ENCODE results near the gene RAD51B.

Gene RAD51B

GRCh38 chr14:67941456-67942018 is 122.0 kb downstream of the RAD51B start:
- peak overlapping the region in 1 of 5 donors; percentile 25 for H3K4me3 ChIP-seq (ENCODE audit: low read depth in 1 of 5, low read length in 5 of 5)
- H3K27me3 ChIP-seq (ENCODE audit: control insufficient read depth in 5 of 5, insufficient read depth in 4 of 5, low read length in 5 of 5): no peaks in the 10 kb centered on the region
- no peaks in the 10 kb centered on the region for H3K9me3 ChIP-seq (ENCODE audit: control insufficient read depth in 5 of 5, low read length in 5 of 5)
- peak overlapping the region; percentile 10 to 91 (median 57) for H3K9ac ChIP-seq (ENCODE audit: low read length in 5 of 5)
- peak overlapping the region; percentile 97 for H3K27ac ChIP-seq (ENCODE audit: low read depth, low read length)
- peaks cover 12 to 41% (median 39%) of the 10 kb centered on the region in 5 donors for H3K4me1 ChIP-seq (ENCODE audit: control insufficient read depth in 5 of 5, insufficient read depth in 5 of 5, low read length in 5 of 5)
- no peaks in the 10 kb centered on the region for H3K36me3 ChIP-seq (ENCODE audit: control insufficient read depth in 5 of 5, insufficient read depth in 5 of 5, low read length in 5 of 5)

GRCh38 chr14:67942080-67942710 is 122.6 kb downstream of the RAD51B start:
- Histone ChIP-seq H3K9ac (ENCODE audit: low read length in 5 of 5) (peak overlapping the region in 3 of 5 donors; percentile 57 to 91 (median 72)), H3K36me3 (ENCODE audit: control insufficient read depth in 5 of 5, insufficient read depth in 5 of 5, low read length in 5 of 5) (no peaks in the 10 kb centered on the region), H3K27me3 (ENCODE audit: control insufficient read depth in 5 of 5, insufficient read depth in 4 of 5, low read length in 5 of 5) (no peaks in the 10 kb centered on the region), H3K4me1 (ENCODE audit: control insufficient read depth in 5 of 5, insufficient read depth in 5 of 5, low read length in 5 of 5) (peaks cover 12 to 41% (median 37%) of the 10 kb centered on the region in 5 donors), H3K4me3 (ENCODE audit: low read depth in 1 of 5, low read length in 5 of 5) (no peak overlapping the region), H3K9me3 (ENCODE audit: control insufficient read depth in 5 of 5, low read length in 5 of 5) (no peaks in the 10 kb centered on the region), H3K27ac (ENCODE audit: low read depth, low read length) (peak overlapping the region; percentile 97)

- Histone ChIP-seq H3K27me3 (ENCODE audit: control insufficient read depth in 5 of 5, insufficient read depth in 4 of 5, low read length in 5 of 5) (no peaks in the 10 kb centered on the region), H3K36me3 (ENCODE audit: control insufficient read depth in 5 of 5, insufficient read depth in 5 of 5, low read length in 5 of 5) (no peaks in the 10 kb centered on the region), H3K9me3 (ENCODE audit: control insufficient read depth in 5 of 5, low read length in 5 of 5) (no peaks in the 10 kb centered on the region), H3K9ac (ENCODE audit: low read length in 5 of 5) (peak overlapping the region in 2 of 5 donors; percentile 30 to 46), H3K27ac (ENCODE audit: low read depth, low read length) (peak overlapping the region; percentile 63), H3K4me1 (ENCODE audit: control insufficient read depth in 5 of 5, insufficient read depth in 5 of 5, low read length in 5 of 5) (peaks cover 12 to 36% (median 33%) of the 10 kb centered on the region in 5 donors), H3K4me3 (ENCODE audit: low read depth in 1 of 5, low read length in 5 of 5) (no peak overlapping the region)
These were observed 124.4 kb downstream of the RAD51B start for GRCh38 chr14:67943947-67944346.

- no peak overlapping the region for H3K9ac ChIP-seq (ENCODE audit: low read length in 5 of 5)
These were observed 125.0 kb downstream of the RAD51B start for GRCh38 chr14:67944605-67945004.

GRCh38 chr14:67949771-67950170 is 130.2 kb downstream of the RAD51B start:
- Histone ChIP-seq H3K4me1 (ENCODE audit: control insufficient read depth in 5 of 5, insufficient read depth in 5 of 5, low read length in 5 of 5) (peaks cover 0 to 3% (median 0%) of the 10 kb centered on the region in 5 donors), H3K9me3 (ENCODE audit: control insufficient read depth in 5 of 5, low read length in 5 of 5) (no peaks in the 10 kb centered on the region), H3K9ac (ENCODE audit: low read length in 5 of 5) (no peak overlapping the region), H3K4me3 (ENCODE audit: low read depth in 1 of 5, low read length in 5 of 5) (no peak overlapping the region), H3K27ac (ENCODE audit: low read depth, low read length) (no peak overlapping the region), H3K27me3 (ENCODE audit: control insufficient read depth in 5 of 5, insufficient read depth in 4 of 5, low read length in 5 of 5) (no peaks in the 10 kb centered on the region), H3K36me3 (ENCODE audit: control insufficient read depth in 5 of 5, insufficient read depth in 5 of 5, low read length in 5 of 5) (no peaks in the 10 kb centered on the region)

More at GRCh38 chr14:67944605-67945004, 125.0 kb downstream of the RAD51B start:
- Histone ChIP-seq H3K27ac (ENCODE audit: low read depth, low read length) (peak overlapping the region; percentile 9), H3K36me3 (ENCODE audit: control insufficient read depth in 5 of 5, insufficient read depth in 5 of 5, low read length in 5 of 5) (no peaks in the 10 kb centered on the region), H3K4me3 (ENCODE audit: low read depth in 1 of 5, low read length in 5 of 5) (no peak overlapping the region), H3K4me1 (ENCODE audit: control insufficient read depth in 5 of 5, insufficient read depth in 5 of 5, low read length in 5 of 5) (peaks cover 12 to 34% (median 33%) of the 10 kb centered on the region in 5 donors), H3K9me3 (ENCODE audit: control insufficient read depth in 5 of 5, low read length in 5 of 5) (no peaks in the 10 kb centered on the region), H3K27me3 (ENCODE audit: control insufficient read depth in 5 of 5, insufficient read depth in 4 of 5, low read length in 5 of 5) (no peaks in the 10 kb centered on the region)

- no peaks in the 10 kb centered on the region for H3K27me3 ChIP-seq (ENCODE audit: control insufficient read depth in 5 of 5, insufficient read depth in 4 of 5, low read length in 5 of 5)
- no peak overlapping the region for H3K27ac ChIP-seq (ENCODE audit: low read depth, low read length)
- H3K36me3 ChIP-seq (ENCODE audit: control insufficient read depth in 5 of 5, insufficient read depth in 5 of 5, low read length in 5 of 5): no peaks in the 10 kb centered on the region
- H3K4me1 ChIP-seq (ENCODE audit: control insufficient read depth in 5 of 5, insufficient read depth in 5 of 5, low read length in 5 of 5): peaks cover 0 to 3% (median 0%) of the 10 kb centered on the region in 5 donors
- H3K9me3 ChIP-seq (ENCODE audit: control insufficient read depth in 5 of 5, low read length in 5 of 5): no peaks in the 10 kb centered on the region
- no peak overlapping the region for H3K9ac ChIP-seq (ENCODE audit: low read length in 5 of 5)
- no peak overlapping the region for H3K4me3 ChIP-seq (ENCODE audit: low read depth in 1 of 5, low read length in 5 of 5)
These were observed 130.8 kb downstream of the RAD51B start for GRCh38 chr14:67950386-67950785.

GRCh38 chr14:67951529-67952135 is 132.1 kb downstream of the RAD51B start:
- no peak overlapping the region for H3K9ac ChIP-seq (ENCODE audit: low read length in 5 of 5)
- no peaks in the 10 kb centered on the region for H3K9me3 ChIP-seq (ENCODE audit: control insufficient read depth in 5 of 5, low read length in 5 of 5)
- peaks cover 0 to 3% (median 0%) of the 10 kb centered on the region in 5 donors for H3K4me1 ChIP-seq (ENCODE audit: control insufficient read depth in 5 of 5, insufficient read depth in 5 of 5, low read length in 5 of 5)
- no peaks in the 10 kb centered on the region for H3K27me3 ChIP-seq (ENCODE audit: control insufficient read depth in 5 of 5, insufficient read depth in 4 of 5, low read length in 5 of 5)
- no peaks in the 10 kb centered on the region for H3K36me3 ChIP-seq (ENCODE audit: control insufficient read depth in 5 of 5, insufficient read depth in 5 of 5, low read length in 5 of 5)
- no peak overlapping the region for H3K4me3 ChIP-seq (ENCODE audit: low read depth in 1 of 5, low read length in 5 of 5)
- no peak overlapping the region for H3K27ac ChIP-seq (ENCODE audit: low read depth, low read length)

- Histone ChIP-seq H3K4me3 (ENCODE audit: low read depth in 1 of 5, low read length in 5 of 5) (no peak overlapping the region), H3K36me3 (ENCODE audit: control insufficient read depth in 5 of 5, insufficient read depth in 5 of 5, low read length in 5 of 5) (no peaks in the 10 kb centered on the region), H3K4me1 (ENCODE audit: control insufficient read depth in 5 of 5, insufficient read depth in 5 of 5, low read length in 5 of 5) (peaks cover 0 to 3% (median 0%) of the 10 kb centered on the region in 5 donors), H3K9ac (ENCODE audit: low read length in 5 of 5) (no peak overlapping the region), H3K27me3 (ENCODE audit: control insufficient read depth in 5 of 5, insufficient read depth in 4 of 5, low read length in 5 of 5) (no peaks in the 10 kb centered on the region), H3K9me3 (ENCODE audit: control insufficient read depth in 5 of 5, low read length in 5 of 5) (no peaks in the 10 kb centered on the region), H3K27ac (ENCODE audit: low read depth, low read length) (no peak overlapping the region)
These were observed 132.8 kb downstream of the RAD51B start for GRCh38 chr14:67952381-67952780.

GRCh38 chr14:67952786-67953185 is 133.2 kb downstream of the RAD51B start:
- Histone ChIP-seq H3K27me3 (ENCODE audit: control insufficient read depth in 5 of 5, insufficient read depth in 4 of 5, low read length in 5 of 5) (no peaks in the 10 kb centered on the region), H3K9me3 (ENCODE audit: control insufficient read depth in 5 of 5, low read length in 5 of 5) (no peaks in the 10 kb centered on the region), H3K27ac (ENCODE audit: low read depth, low read length) (no peak overlapping the region), H3K9ac (ENCODE audit: low read length in 5 of 5) (no peak overlapping the region), H3K4me1 (ENCODE audit: control insufficient read depth in 5 of 5, insufficient read depth in 5 of 5, low read length in 5 of 5) (peaks cover 0 to 3% (median 0%) of the 10 kb centered on the region in 5 donors), H3K4me3 (ENCODE audit: low read depth in 1 of 5, low read length in 5 of 5) (no peak overlapping the region), H3K36me3 (ENCODE audit: control insufficient read depth in 5 of 5, insufficient read depth in 5 of 5, low read length in 5 of 5) (no peaks in the 10 kb centered on the region)

- Histone ChIP-seq H3K27me3 (ENCODE audit: control insufficient read depth in 5 of 5, insufficient read depth in 4 of 5, low read length in 5 of 5) (no peaks in the 10 kb centered on the region), H3K36me3 (ENCODE audit: control insufficient read depth in 5 of 5, insufficient read depth in 5 of 5, low read length in 5 of 5) (no peaks in the 10 kb centered on the region), H3K4me1 (ENCODE audit: control insufficient read depth in 5 of 5, insufficient read depth in 5 of 5, low read length in 5 of 5) (peaks cover 0 to 3% (median 0%) of the 10 kb centered on the region in 5 donors), H3K27ac (ENCODE audit: low read depth, low read length) (no peak overlapping the region), H3K9ac (ENCODE audit: low read length in 5 of 5) (no peak overlapping the region), H3K4me3 (ENCODE audit: low read depth in 1 of 5, low read length in 5 of 5) (no peak overlapping the region), H3K9me3 (ENCODE audit: control insufficient read depth in 5 of 5, low read length in 5 of 5) (no peaks in the 10 kb centered on the region)
These were observed 135.7 kb downstream of the RAD51B start for GRCh38 chr14:67955261-67955660.
